Stomach (tissue), 4 donors: Measurements from ENCODE around the gene SLC38A9.

Experiments used
- EP300 ChIP-seq: sonication (generic); formaldehyde crosslinking; IDR thresholded peaks from one replicate; pipeline ENCODE4 v1.6.1; 2017; ENCODE audit warnings: antibody characterized with exemption
- POLR2A ChIP-seq, 4 donors: fragments of 450-650 bp; IDR thresholded peaks; one replicate each; pipeline ENCODE4 v1.6.1; 2016; ENCODE audit warnings: antibody characterized with exemption in 4 of 4, control low read depth in 2 of 4, mild to moderate bottlenecking in 1 of 4, moderate library complexity in 1 of 4
- POLR2AphosphoS5 ChIP-seq, 3 donors: sonication (generic); formaldehyde crosslinking; IDR thresholded peaks; one replicate each; pipeline ENCODE4 v1.6.1; 2016; ENCODE audit warnings: antibody characterized with exemption in 3 of 3
- TF ChIP-seq, protein P1 (sequence below), 7 experiments: fragments of 450-650 bp in 4 of 7; fragments of 200-600 bp in 3 of 7; sonication (generic) in 3 of 7; IDR thresholded peaks; one replicate each; pipeline ENCODE4 v1.5.1; 2016 to 2019; ENCODE audit warnings: antibody characterized with exemption in 7 of 7, control low read depth in 2 of 7, mild to moderate bottlenecking in 1 of 7

- TF ChIP-seq, protein P1, sequence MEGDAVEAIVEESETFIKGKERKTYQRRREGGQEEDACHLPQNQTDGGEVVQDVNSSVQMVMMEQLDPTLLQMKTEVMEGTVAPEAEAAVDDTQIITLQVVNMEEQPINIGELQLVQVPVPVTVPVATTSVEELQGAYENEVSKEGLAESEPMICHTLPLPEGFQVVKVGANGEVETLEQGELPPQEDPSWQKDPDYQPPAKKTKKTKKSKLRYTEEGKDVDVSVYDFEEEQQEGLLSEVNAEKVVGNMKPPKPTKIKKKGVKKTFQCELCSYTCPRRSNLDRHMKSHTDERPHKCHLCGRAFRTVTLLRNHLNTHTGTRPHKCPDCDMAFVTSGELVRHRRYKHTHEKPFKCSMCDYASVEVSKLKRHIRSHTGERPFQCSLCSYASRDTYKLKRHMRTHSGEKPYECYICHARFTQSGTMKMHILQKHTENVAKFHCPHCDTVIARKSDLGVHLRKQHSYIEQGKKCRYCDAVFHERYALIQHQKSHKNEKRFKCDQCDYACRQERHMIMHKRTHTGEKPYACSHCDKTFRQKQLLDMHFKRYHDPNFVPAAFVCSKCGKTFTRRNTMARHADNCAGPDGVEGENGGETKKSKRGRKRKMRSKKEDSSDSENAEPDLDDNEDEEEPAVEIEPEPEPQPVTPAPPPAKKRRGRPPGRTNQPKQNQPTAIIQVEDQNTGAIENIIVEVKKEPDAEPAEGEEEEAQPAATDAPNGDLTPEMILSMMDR (IDR thresholded peaks at IDR 0.05), result no peak
- TF ChIP-seq EP300 (no peak), POLR2AphosphoS5 (IDR thresholded peaks at IDR 0.05) (no peak), POLR2A (IDR thresholded peaks at IDR 0.05) (no peak)
Observed at GRCh38 chr5:55758231-55758630, 46.1 kb upstream of the SLC38A9 start.
